Stomach smooth muscle (tissue), 2 donors: ENCODE measurements around the gene PLPPR3.

ENCODE experiments used
- H3K27ac ChIP-seq: one replicate; pipeline ENCODE4 v1.7.0; 2013; ENCODE audit warnings: mild to moderate bottlenecking, low read length, inconsistent platforms
- H3K27me3 ChIP-seq, 2 donors: one replicate each; pipeline ENCODE4 v1.7.0; 2013; ENCODE audit warnings: low read length in 2 of 2; ENCODE audit not compliant: insufficient read depth in 2 of 2, control insufficient read depth in 1 of 2
- H3K36me3 ChIP-seq, 2 donors: one replicate each; pipeline ENCODE4 v1.7.0; 2013; ENCODE audit warnings: low read length in 2 of 2; ENCODE audit not compliant: control insufficient read depth in 2 of 2, insufficient read depth in 2 of 2
- H3K4me1 ChIP-seq: one replicate; pipeline ENCODE4 v1.7.0; 2013; ENCODE audit warnings: low read length; ENCODE audit not compliant: control insufficient read depth, insufficient read depth
- H3K4me3 ChIP-seq, 2 donors: one replicate each; pipeline ENCODE4 v1.7.0; 2013; ENCODE audit warnings: low read length in 2 of 2
- H3K9ac ChIP-seq, 2 donors: one replicate each; pipeline ENCODE4 v1.7.0; 2013; ENCODE audit warnings: low read length in 2 of 2, mild to moderate bottlenecking in 1 of 2
- H3K9me3 ChIP-seq, 2 donors: one replicate each; pipeline ENCODE4 v1.7.0; 2013; ENCODE audit warnings: low read length in 2 of 2; ENCODE audit not compliant: control insufficient read depth in 2 of 2
- donor health status: healthy.
- donor health status: Pancreatic carcinoma.

The PLPPR3 gene

DNA sequence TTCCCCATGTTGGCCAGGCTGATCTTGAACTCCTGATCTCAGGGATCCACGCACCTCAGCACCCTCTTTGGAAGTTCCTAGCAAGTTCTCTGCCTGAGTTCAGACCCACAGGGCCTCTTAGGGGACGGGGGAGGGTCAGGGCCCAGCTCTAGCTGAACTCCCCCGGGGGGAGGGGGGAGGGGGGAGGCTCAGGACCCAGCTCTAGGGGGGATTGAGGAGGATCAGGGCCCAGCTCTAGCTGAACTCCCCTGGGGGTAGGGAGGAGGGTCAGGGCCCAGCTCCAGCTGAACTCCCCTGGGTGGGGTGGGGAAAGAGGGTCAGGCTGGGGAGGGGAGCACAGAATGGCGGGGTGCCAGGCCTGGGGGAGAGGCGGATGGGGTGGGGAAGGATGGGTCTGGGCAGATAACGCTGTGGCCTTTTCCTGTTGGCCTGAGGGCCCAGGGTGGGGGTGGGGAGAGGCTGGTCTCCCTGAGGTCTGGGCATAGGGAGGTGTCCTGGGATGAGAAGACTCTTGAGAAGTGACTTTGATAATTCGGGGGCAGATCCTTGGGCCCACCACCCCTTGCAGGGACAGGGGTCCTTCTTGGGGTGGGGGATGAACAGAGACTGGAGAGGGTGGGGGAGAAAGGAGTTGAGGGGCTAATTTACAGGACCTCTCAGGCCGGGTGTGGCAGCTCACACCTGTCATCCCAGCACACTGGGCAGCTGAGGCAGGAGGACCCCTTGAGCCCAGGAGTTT, 30.0 kb downstream of the PLPPR3 start:
- H3K27ac ChIP-seq: no peak overlapping the region
- H3K4me1 ChIP-seq: peaks cover 14% of the 10 kb centered on the region
- H3K27me3 ChIP-seq: no peaks in the 10 kb centered on the region
- no peaks in the 10 kb centered on the region for H3K36me3 ChIP-seq
- no peak overlapping the region for H3K4me3 ChIP-seq
- no peak overlapping the region for H3K9ac ChIP-seq
- no peaks in the 10 kb centered on the region for H3K9me3 ChIP-seq

GRCh38 chr19:791007-791566, 30.7 kb downstream of the PLPPR3 start:
- Histone ChIP-seq H3K27ac (no peak overlapping the region), H3K36me3 (no peaks in the 10 kb centered on the region), H3K4me3 (no peak overlapping the region), H3K9ac (no peak overlapping the region), H3K9me3 (no peaks in the 10 kb centered on the region), H3K27me3 (no peaks in the 10 kb centered on the region), H3K4me1 (peaks cover 8% of the 10 kb centered on the region)

- Histone ChIP-seq H3K9ac (no peak overlapping the region), H3K27ac (no peak overlapping the region), H3K4me1 (no peaks in the 10 kb centered on the region), H3K36me3 (no peaks in the 10 kb centered on the region), H3K9me3 (no peaks in the 10 kb centered on the region), H3K4me3 (no peak overlapping the region), H3K27me3 (no peaks in the 10 kb centered on the region)
These were observed 32.1 kb downstream of the PLPPR3 start for GRCh38 chr19:789701-790060.

DNA sequence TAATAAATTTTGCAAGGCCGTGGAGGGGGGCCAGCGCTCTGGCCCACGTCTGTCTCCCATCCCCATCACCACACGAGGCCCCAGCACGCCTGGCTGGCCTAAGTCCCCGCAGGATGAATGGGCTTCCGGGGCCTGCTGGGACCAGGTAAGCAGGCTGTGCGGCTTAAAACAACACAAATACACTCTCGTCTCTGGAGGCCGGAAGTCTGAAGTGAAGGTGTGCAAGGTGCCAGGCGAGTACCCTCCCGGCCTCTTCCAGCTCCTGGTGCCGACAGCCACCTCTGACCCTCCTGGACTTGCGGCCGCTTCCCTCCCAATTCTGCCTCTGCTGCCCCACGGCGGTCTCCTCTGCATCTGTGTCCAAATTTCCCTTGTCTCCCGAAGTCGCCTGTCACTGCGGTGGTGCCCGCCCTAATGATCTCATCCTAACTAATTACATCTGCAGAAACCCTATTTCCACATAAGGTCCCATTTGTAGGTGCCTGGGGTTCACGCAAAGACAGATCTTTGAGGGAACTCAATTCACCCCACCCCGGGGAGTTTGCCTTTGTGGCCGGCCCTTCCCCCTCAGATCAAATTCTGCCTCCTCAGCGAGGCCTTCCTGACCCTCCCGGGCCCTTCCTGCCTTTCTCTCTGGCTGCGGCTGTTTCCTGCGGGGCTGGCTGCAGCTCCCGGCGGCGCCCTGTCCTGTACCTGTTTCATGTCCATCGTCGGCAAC, 32.6 kb downstream of the PLPPR3 start:
- Histone ChIP-seq H3K4me3 (no peak overlapping the region), H3K36me3 (no peaks in the 10 kb centered on the region), H3K4me1 (no peaks in the 10 kb centered on the region), H3K27ac (no peak overlapping the region), H3K9ac (no peak overlapping the region), H3K27me3 (no peaks in the 10 kb centered on the region), H3K9me3 (no peaks in the 10 kb centered on the region)

- Histone ChIP-seq H3K9me3 (no peaks in the 10 kb centered on the region), H3K27ac (no peak overlapping the region), H3K4me3 (no peak overlapping the region), H3K27me3 (no peaks in the 10 kb centered on the region), H3K36me3 (no peaks in the 10 kb centered on the region), H3K9ac (no peak overlapping the region), H3K4me1 (no peaks in the 10 kb centered on the region)
These were observed 33.1 kb downstream of the PLPPR3 start for GRCh38 chr19:788686-788982.

GRCh38 chr19:787536-787935, 34.2 kb downstream of the PLPPR3 start:
- Histone ChIP-seq H3K36me3 (no peaks in the 10 kb centered on the region), H3K9me3 (no peaks in the 10 kb centered on the region), H3K9ac (no peak overlapping the region), H3K4me1 (no peaks in the 10 kb centered on the region), H3K4me3 (no peak overlapping the region), H3K27ac (no peak overlapping the region), H3K27me3 (no peaks in the 10 kb centered on the region)

DNA sequence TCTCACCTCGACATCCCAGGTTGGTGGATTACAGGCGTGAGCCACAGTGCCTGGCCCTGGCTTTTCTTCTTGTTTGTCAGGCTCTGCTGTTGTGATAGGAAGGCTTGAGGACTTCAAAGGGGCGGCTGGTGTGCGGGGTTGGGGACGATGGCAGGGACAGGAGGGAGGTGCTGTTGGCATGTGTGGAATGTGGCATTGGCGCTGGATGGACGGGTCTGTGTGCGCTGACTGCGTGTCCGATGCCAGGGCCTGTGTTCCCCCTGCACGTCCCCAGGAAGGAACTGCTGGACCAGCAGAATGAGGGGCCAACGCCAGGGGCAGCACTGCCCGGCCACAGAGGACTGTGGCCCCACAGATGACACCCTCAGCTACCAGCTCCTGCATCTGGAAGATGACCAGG, 37.2 kb downstream of the PLPPR3 start:
- H3K4me1 ChIP-seq: no peaks in the 10 kb centered on the region
- H3K9ac ChIP-seq: no peak overlapping the region
- H3K36me3 ChIP-seq: no peaks in the 10 kb centered on the region
- peaks cover 0 to 2% of the 10 kb centered on the region in 2 donors for H3K27me3 ChIP-seq
- no peak overlapping the region for H3K27ac ChIP-seq
- H3K9me3 ChIP-seq: no peaks in the 10 kb centered on the region
- H3K4me3 ChIP-seq: no peak overlapping the region

DNA sequence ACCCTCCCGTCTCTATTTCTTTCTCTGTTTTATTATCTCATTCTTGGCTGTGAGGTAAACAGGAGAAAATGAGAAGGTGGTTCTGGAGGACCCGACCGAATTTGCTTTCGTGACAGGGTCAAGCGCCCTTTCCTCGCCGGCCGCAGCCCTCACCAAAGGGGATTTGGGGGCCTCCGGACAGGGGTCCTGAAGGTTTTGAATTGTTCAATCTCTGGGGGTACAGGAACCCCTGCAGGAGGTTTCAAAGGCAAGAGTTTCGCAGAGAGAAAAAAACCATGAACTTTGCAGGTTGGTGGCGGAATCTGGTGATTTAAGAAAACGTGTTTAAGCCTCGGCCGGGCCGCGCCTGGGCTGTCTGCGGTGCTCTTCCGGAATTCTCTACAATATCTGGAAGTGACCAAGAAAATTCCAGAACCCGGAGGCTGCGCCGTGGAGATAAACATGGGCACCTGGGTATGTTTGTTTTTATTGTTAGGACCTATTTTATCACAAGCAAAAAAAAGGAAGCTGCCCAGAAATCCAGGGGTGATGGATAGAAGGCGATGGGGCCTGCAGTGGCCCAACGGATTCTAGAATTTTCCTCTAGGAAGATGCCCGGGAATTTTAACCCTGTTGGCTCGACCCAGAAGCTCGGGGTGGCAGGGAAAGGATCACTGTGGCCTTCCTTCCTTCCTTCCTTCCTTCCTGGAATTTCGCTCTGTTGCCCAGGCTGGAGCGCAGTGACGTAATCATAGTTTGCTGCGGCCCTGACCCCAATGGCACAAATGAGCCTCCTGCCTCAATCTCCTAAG, 38.7 kb downstream of the PLPPR3 start:
- Histone ChIP-seq H3K36me3 (no peaks in the 10 kb centered on the region), H3K9ac (no peak overlapping the region), H3K4me1 (peaks cover 3% of the 10 kb centered on the region), H3K9me3 (no peaks in the 10 kb centered on the region), H3K27me3 (peaks cover 0 to 2% of the 10 kb centered on the region in 2 donors), H3K27ac (no peak overlapping the region), H3K4me3 (no peak overlapping the region)

- H3K4me3 ChIP-seq: no peak overlapping the region
- H3K4me1 ChIP-seq: peaks cover 3% of the 10 kb centered on the region
- H3K27me3 ChIP-seq: peaks cover 0 to 2% of the 10 kb centered on the region in 2 donors
- H3K9me3 ChIP-seq: no peaks in the 10 kb centered on the region
- no peak overlapping the region for H3K9ac ChIP-seq
- no peaks in the 10 kb centered on the region for H3K36me3 ChIP-seq
- no peak overlapping the region for H3K27ac ChIP-seq
These were observed 39.4 kb downstream of the PLPPR3 start for GRCh38 chr19:782185-782877.

- H3K9ac ChIP-seq: no peak overlapping the region
- H3K9me3 ChIP-seq: no peaks in the 10 kb centered on the region
- H3K27me3 ChIP-seq: peaks cover 0 to 2% of the 10 kb centered on the region in 2 donors
- H3K4me1 ChIP-seq: peaks cover 3% of the 10 kb centered on the region
- no peak overlapping the region for H3K27ac ChIP-seq
- H3K4me3 ChIP-seq: no peak overlapping the region
- no peaks in the 10 kb centered on the region for H3K36me3 ChIP-seq
These were observed 40.0 kb downstream of the PLPPR3 start for GRCh38 chr19:781800-782184.
